IMR-90 (cell line): ENCODE measurements around the gene MPP2. TPM values are rescaled to one million over a fixed set of nuclear protein-coding genes. Genes with fewer than 3 reads are reported as not detected.

ENCODE experiments used
- ATAC-seq: fragments of 200-7000 bp; cut with Tn5 transposase; 2 replicates; pipeline ENCODE4 v1.9.1; 2020; ENCODE audit warnings: low read depth, mild to moderate bottlenecking, moderate library complexity
- BruUV-seq: library from RNA; stranded (reverse); fragments of 400-500 nt; replicated peaks from 2 replicates; lab custom pipeline; 2021; lab: Mats Ljungman, UMichigan
- CTCF ChIA-PET: fragments of 300-600 bp; formaldehyde crosslinking; extraction: SDS; loops from one replicate; lab custom pipeline; 2021; ENCODE audit warnings: antibody characterized with exemption; lab: Yijun Ruan, JAX
- POLR2A ChIA-PET: fragments of 300-600 bp; sonication (Branson Sonifier 250); formaldehyde crosslinking; loops from one replicate; lab custom pipeline; 2022; ENCODE audit warnings: antibody characterized with exemption; ENCODE audit not compliant: unreplicated experiment; lab: Charles Lee
- DNase-seq: peaks from one replicate; pipeline ENCODE4 v3.0.0; 2013
- H2AFZ ChIP-seq: replicated peaks from 2 replicates; pipeline ENCODE3; 2013; ENCODE audit warnings: low read length, mild to moderate bottlenecking; ENCODE audit not compliant: poor library complexity
- H2AK5ac ChIP-seq: 2 replicates; pipeline ENCODE4 v1.6.1; 2013; ENCODE audit warnings: low read depth, low read length, inconsistent platforms
- H2AK9ac ChIP-seq: replicated peaks from 2 replicates; pipeline ENCODE3; 2013; ENCODE audit warnings: mild to moderate bottlenecking, low read depth, low read length, moderate library complexity; ENCODE audit not compliant: poor library complexity
- H2BK120ac ChIP-seq: 2 replicates; pipeline ENCODE4 v1.6.1; 2013; ENCODE audit warnings: low read depth, low read length, inconsistent platforms
- H2BK15ac ChIP-seq: 3 replicates; pipeline ENCODE4 v1.6.1; 2013; ENCODE audit warnings: low read depth, low read length, inconsistent platforms
- H2BK20ac ChIP-seq: 2 replicates; pipeline ENCODE4 v1.6.1; 2013; ENCODE audit warnings: low read depth, mild to moderate bottlenecking, inconsistent platforms, low read length, moderate library complexity
- H2BK5ac ChIP-seq: 2 replicates; pipeline ENCODE4 v1.6.1; 2013; ENCODE audit warnings: mild to moderate bottlenecking, low read depth, low read length, inconsistent platforms; ENCODE audit not compliant: poor library complexity, severe bottlenecking
- H3K14ac ChIP-seq: replicated peaks from 2 replicates; pipeline ENCODE4 v1.6.1; 2013; ENCODE audit warnings: low read depth, low read length, inconsistent platforms
- H3K18ac ChIP-seq: 2 replicates; pipeline ENCODE4 v1.6.1; 2013; ENCODE audit warnings: low read depth, low read length, control low read depth
- H3K23ac ChIP-seq: 2 replicates; pipeline ENCODE4 v1.6.1; 2013; ENCODE audit warnings: low read depth, low read length, inconsistent platforms
- H3K27ac ChIP-seq: 2 replicates; pipeline ENCODE4 v1.5.1; 2013; ENCODE audit warnings: mild to moderate bottlenecking, control low read depth, low read length; ENCODE audit not compliant: insufficient read depth
- H3K27me3 ChIP-seq: 2 replicates; pipeline ENCODE4 v1.6.1; 2013; ENCODE audit warnings: low read length; ENCODE audit not compliant: control insufficient read depth, insufficient read depth
- H3K36me3 ChIP-seq: 2 replicates; pipeline ENCODE4 v1.6.1; 2013; ENCODE audit warnings: low read length, mixed read lengths; ENCODE audit not compliant: control insufficient read depth, insufficient read depth
- H3K4ac ChIP-seq: 2 replicates; pipeline ENCODE4 v1.6.1; 2013; ENCODE audit warnings: low read depth, low read length, inconsistent platforms
- H3K4me1 ChIP-seq: 2 replicates; pipeline ENCODE4 v1.6.1; 2013; ENCODE audit warnings: low read length, mixed read lengths; ENCODE audit not compliant: control insufficient read depth, insufficient read depth
- H3K4me2 ChIP-seq: 2 replicates; pipeline ENCODE4 v1.6.1; 2013; ENCODE audit warnings: low read depth, mild to moderate bottlenecking, control low read depth, low read length, moderate library complexity
- H3K4me3 ChIP-seq: 2 replicates; pipeline ENCODE4 v1.5.1; 2013; ENCODE audit warnings: low read depth, mild to moderate bottlenecking, control low read depth, low read length, moderate library complexity; ENCODE audit not compliant: insufficient read depth
- H3K56ac ChIP-seq: 2 replicates; pipeline ENCODE4 v1.6.1; 2013; ENCODE audit warnings: low read length, inconsistent platforms; ENCODE audit not compliant: insufficient read depth; ENCODE audit errors: extremely low read depth
- H3K79me1 ChIP-seq, 2 experiments: 2 replicates each; pipeline ENCODE4 v1.6.1; 2013; ENCODE audit warnings: low read length in 2 of 2, inconsistent platforms in 1 of 2, low read depth in 1 of 2
- H3K9ac ChIP-seq: 2 replicates; pipeline ENCODE4 v1.6.1; 2013; ENCODE audit warnings: low read depth, low read length, control low read depth
- H3K9me1 ChIP-seq: 2 replicates; pipeline ENCODE4 v1.6.1; 2013; ENCODE audit warnings: low read length, inconsistent platforms; ENCODE audit not compliant: insufficient read depth
- H3K9me3 ChIP-seq: 2 replicates; pipeline ENCODE4 v1.6.1; 2013; ENCODE audit warnings: low read length; ENCODE audit not compliant: control insufficient read depth, insufficient read depth
- H4K20me1 ChIP-seq: 2 replicates; pipeline ENCODE4 v1.6.1; 2013; ENCODE audit warnings: low read length, inconsistent platforms; ENCODE audit not compliant: insufficient read depth
- H4K5ac ChIP-seq: 2 replicates; pipeline ENCODE4 v1.6.1; 2013; ENCODE audit warnings: mild to moderate bottlenecking, low read depth, low read length, control low read depth
- H4K8ac ChIP-seq, 2 experiments: 2 replicates each; pipeline ENCODE4 v1.6.1; 2013; ENCODE audit warnings: low read depth in 2 of 2, low read length in 2 of 2, control low read depth in 1 of 2, inconsistent platforms in 1 of 2
- H4K91ac ChIP-seq: 2 replicates; pipeline ENCODE4 v1.6.1; 2013; ENCODE audit warnings: low read depth, low read length, inconsistent platforms; ENCODE audit not compliant: insufficient read depth
- BHLHE40 ChIP-seq: fragments of 150-350 bp; IDR thresholded peaks from 2 replicates; pipeline ENCODE4 v1.6.1; 2016; ENCODE audit warnings: mild to moderate bottlenecking, low read depth, low read length
- CHD1 ChIP-seq: IDR thresholded peaks from 2 replicates; pipeline ENCODE4 v1.6.1; 2012; ENCODE audit warnings: low read depth, low read length, improper control_type of control experiment
- FOS ChIP-seq: fragments of 150-350 bp; IDR thresholded peaks from 2 replicates; pipeline ENCODE4 v1.6.1; 2016; ENCODE audit warnings: low read depth, low read length
- MAFK ChIP-seq: IDR thresholded peaks from 2 replicates; pipeline ENCODE4 v1.6.1; 2012; ENCODE audit warnings: low read depth, low read length, improper control_type of control experiment
- MAZ ChIP-seq: IDR thresholded peaks from 2 replicates; pipeline ENCODE4 v1.6.1; 2012; ENCODE audit warnings: low read depth, mild to moderate bottlenecking, low read length, improper control_type of control experiment, moderate library complexity, borderline replicate concordance
- MXI1 ChIP-seq: IDR thresholded peaks from 2 replicates; pipeline ENCODE4 v1.6.1; 2012; ENCODE audit warnings: low read depth, mild to moderate bottlenecking, low read length, moderate library complexity, borderline replicate concordance
- NFE2L2 ChIP-seq: fragments of 150-350 bp; IDR thresholded peaks from 2 replicates; pipeline ENCODE4 v1.6.1; 2016; ENCODE audit warnings: low read depth, mild to moderate bottlenecking, low read length
- POLR2A ChIP-seq: IDR thresholded peaks from 2 replicates; pipeline ENCODE4 v1.6.1; 2012; ENCODE audit warnings: mild to moderate bottlenecking, low read depth, low read length
- RAD21 ChIP-seq: IDR thresholded peaks from 2 replicates; pipeline ENCODE4 v1.6.1; 2012; ENCODE audit warnings: low read length, improper control_type of control experiment
- RCOR1 ChIP-seq: IDR thresholded peaks from 2 replicates; pipeline ENCODE4 v1.6.1; 2012; ENCODE audit warnings: mild to moderate bottlenecking, low read length, improper control_type of control experiment; ENCODE audit not compliant: insufficient replicate concordance
- RFX5 ChIP-seq: IDR thresholded peaks from 2 replicates; pipeline ENCODE4 v1.8.0; 2012; ENCODE audit warnings: low read depth, mild to moderate bottlenecking, low read length, moderate library complexity
- SMC3 ChIP-seq: fragments of 150-350 bp; IDR thresholded peaks from 2 replicates; pipeline ENCODE4 v1.6.1; 2016; ENCODE audit warnings: low read depth, mild to moderate bottlenecking, antibody characterized with exemption, low read length, moderate library complexity
- WGBS, 2 experiments: methylation state at CpG; one replicate each; pipeline versions ENCODE4 v1.1.5 to v1.1.7; 2013; ENCODE audit warnings: missing lambda C conversion rate in 2 of 2; ENCODE audit not compliant: insufficient read length in 1 of 2; ENCODE audit errors: extremely low coverage in 2 of 2; 5-methylcytosine and 5-hydroxymethylcytosine counted together
- dilution Hi-C: fragments of 300-500 bp; cut with HindIII; formaldehyde crosslinking; loops from one replicate; pipeline ENCODE4 v1.14.3; 2018; ENCODE audit warnings: low sequenced_read_pairs; ENCODE audit not compliant: unreplicated experiment
- in situ Hi-C: fragments of 300-500 bp; cut with MboI; formaldehyde crosslinking; loops from 3 replicates; pipeline ENCODE4 v1.14.3; 2019; ENCODE audit warnings: low sequenced_read_pairs, inconsistent platforms, mixed read lengths
- intact Hi-C: fragments of 100-400 bp; cut with micrococcal nuclease; formaldehyde crosslinking; loops from 2 replicates; pipeline ENCODE4 v1.10.0; 2022
- polyA plus RNA-seq, 3 experiments: library from polyadenylated mRNA; depleted of rRNA; stranded (reverse); fragments of >200 nt; gene quantifications; 2 replicates each; pipeline ENCODE4 v1.2.3, GENCODE V29; 2012; ENCODE audit warnings: low replicate concordance in 1 of 3
- total RNA-seq: library from RNA; depleted of rRNA; stranded (reverse); fragments of >200 nt; gene quantifications from 2 replicates; pipeline ENCODE4 v1.2.3, GENCODE V29; 2012
- TF ChIP-seq, protein P1 (sequence below): fragments of 150-350 bp; IDR thresholded peaks from 2 replicates; pipeline ENCODE4 v1.6.1; 2017; ENCODE audit warnings: mild to moderate bottlenecking, antibody characterized with exemption, low read length, low read depth
- TF ChIP-seq, protein P2 (sequence below): fragments of 150-350 bp; IDR thresholded peaks from 2 replicates; pipeline ENCODE4 v1.6.1; 2016; ENCODE audit warnings: low read depth, mild to moderate bottlenecking, low read length, moderate library complexity, borderline replicate concordance
- TF ChIP-seq, protein P3 (sequence below): conservative IDR thresholded peaks from 2 replicates; pipeline ENCODE4 v1.5.1; 2012; ENCODE audit warnings: mild to moderate bottlenecking, low read depth, low read length, improper control_type of control experiment

Gene MPP2
- total and polyA plus RNA-seq, 2 of the 4 experiments (the other 2 are of a cell fraction), result 3.2 to 3.8 TPM

DNA sequence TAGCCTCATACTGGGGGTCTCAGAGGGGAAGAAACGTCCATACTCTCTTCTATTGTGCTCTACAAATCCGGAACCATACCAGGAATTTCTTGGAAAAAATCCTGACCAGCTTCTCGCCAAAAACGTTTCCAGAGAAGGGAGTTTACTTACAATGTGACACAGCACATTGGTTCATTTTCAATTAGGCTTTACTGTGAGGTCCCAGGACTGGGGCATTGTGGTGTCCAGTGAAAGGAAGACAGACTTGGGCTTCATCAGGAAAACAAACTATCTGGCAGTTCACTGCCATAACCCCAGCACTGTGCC, 14.7 kb downstream of the MPP2 start:
- Histone ChIP-seq H3K4me2 (no peak overlapping the region), H2AFZ (no peak overlapping the region), H2BK120ac (no peak overlapping the region), H3K23ac (no peak overlapping the region), H3K9ac (no peak overlapping the region), H2BK15ac (no peak overlapping the region), H2BK20ac (no peak overlapping the region), H3K9me1 (no peaks in the 10 kb centered on the region), H3K4ac (no peak overlapping the region), H3K56ac (no peak overlapping the region), H4K5ac (no peak overlapping the region), H3K14ac (no peak overlapping the region), H3K27ac (no peak overlapping the region), H3K18ac (no peak overlapping the region), H4K20me1 (no peaks in the 10 kb centered on the region), H3K36me3 (no peaks in the 10 kb centered on the region), H4K8ac (no peak overlapping the region), H3K79me1 (no peaks in the 10 kb centered on the region), H3K9me3 (no peaks in the 10 kb centered on the region), H4K91ac (no peak overlapping the region), H3K4me3 (no peak overlapping the region), H3K4me1 (no peaks in the 10 kb centered on the region), H2AK5ac (no peak overlapping the region), H2BK5ac (no peak overlapping the region), H3K27me3 (peaks cover 7% of the 10 kb centered on the region), H2AK9ac (no peak overlapping the region)
- ATAC-seq, result no peak
- CTCF ChIA-PET, result interaction anchor here (0.6 kb wide), 1 partner anchor 14 kb away, joined by 3 read pairs; no protein-coding TSS in a partner anchor
- POLR2A ChIA-PET, result no interaction called here
- in situ Hi-C loops, result no loop called here
- WGBS, 2 experiments, result no CpG with 5 or more reads among the region's 4 CpGs
- dilution Hi-C loops, result no loop called here
- intact Hi-C loops, result no loop called here
- TF ChIP-seq RAD21 (no peak), POLR2A (no peak), RFX5 (no peak), CHD1 (no peak), RCOR1 (no peak), NFE2L2 (no peak), MXI1 (no peak), MAFK (no peak), MAZ (no peak), FOS (no peak), BHLHE40 (no peak), SMC3 (no peak)
- TF ChIP-seq, protein P1, sequence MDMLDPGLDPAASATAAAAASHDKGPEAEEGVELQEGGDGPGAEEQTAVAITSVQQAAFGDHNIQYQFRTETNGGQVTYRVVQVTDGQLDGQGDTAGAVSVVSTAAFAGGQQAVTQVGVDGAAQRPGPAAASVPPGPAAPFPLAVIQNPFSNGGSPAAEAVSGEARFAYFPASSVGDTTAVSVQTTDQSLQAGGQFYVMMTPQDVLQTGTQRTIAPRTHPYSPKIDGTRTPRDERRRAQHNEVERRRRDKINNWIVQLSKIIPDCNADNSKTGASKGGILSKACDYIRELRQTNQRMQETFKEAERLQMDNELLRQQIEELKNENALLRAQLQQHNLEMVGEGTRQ, result no peak
- TF ChIP-seq, protein P2, sequence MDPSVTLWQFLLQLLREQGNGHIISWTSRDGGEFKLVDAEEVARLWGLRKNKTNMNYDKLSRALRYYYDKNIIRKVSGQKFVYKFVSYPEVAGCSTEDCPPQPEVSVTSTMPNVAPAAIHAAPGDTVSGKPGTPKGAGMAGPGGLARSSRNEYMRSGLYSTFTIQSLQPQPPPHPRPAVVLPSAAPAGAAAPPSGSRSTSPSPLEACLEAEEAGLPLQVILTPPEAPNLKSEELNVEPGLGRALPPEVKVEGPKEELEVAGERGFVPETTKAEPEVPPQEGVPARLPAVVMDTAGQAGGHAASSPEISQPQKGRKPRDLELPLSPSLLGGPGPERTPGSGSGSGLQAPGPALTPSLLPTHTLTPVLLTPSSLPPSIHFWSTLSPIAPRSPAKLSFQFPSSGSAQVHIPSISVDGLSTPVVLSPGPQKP, result no peak
- TF ChIP-seq, protein P3, sequence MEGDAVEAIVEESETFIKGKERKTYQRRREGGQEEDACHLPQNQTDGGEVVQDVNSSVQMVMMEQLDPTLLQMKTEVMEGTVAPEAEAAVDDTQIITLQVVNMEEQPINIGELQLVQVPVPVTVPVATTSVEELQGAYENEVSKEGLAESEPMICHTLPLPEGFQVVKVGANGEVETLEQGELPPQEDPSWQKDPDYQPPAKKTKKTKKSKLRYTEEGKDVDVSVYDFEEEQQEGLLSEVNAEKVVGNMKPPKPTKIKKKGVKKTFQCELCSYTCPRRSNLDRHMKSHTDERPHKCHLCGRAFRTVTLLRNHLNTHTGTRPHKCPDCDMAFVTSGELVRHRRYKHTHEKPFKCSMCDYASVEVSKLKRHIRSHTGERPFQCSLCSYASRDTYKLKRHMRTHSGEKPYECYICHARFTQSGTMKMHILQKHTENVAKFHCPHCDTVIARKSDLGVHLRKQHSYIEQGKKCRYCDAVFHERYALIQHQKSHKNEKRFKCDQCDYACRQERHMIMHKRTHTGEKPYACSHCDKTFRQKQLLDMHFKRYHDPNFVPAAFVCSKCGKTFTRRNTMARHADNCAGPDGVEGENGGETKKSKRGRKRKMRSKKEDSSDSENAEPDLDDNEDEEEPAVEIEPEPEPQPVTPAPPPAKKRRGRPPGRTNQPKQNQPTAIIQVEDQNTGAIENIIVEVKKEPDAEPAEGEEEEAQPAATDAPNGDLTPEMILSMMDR, result no peak
- BruUV-seq, result no TSS peak
- DNase-seq, result no peak
